ENCODE results near the gene ZNF750.

- TF ChIP-seq EZH2phosphoT487 (IDR thresholded peaks at IDR 0.05; ENCODE audit: borderline replicate concordance, low read length) (no peak), CTCF (IDR thresholded peaks at IDR 0.05; ENCODE audit: low read depth, low read length, poor library complexity, severe bottlenecking) (no peak)
Observed at GRCh38 chr17:82790391-82790790, 49.4 kb downstream of the ZNF750 start.

Measured in DOHH2 (cell line).